GM10248 (cell line): Measurements from ENCODE around the gene FAIM2.
"Not testable (repeated sequence)": the region's sequence is repeated elsewhere in the genome, so short reads cannot be mapped to it uniquely, and the experiment has no call there.

ENCODE experiments used
- CTCF ChIA-PET: fragments of 300-600 bp; sonication (Branson Sonifier 250); formaldehyde crosslinking; extraction: SDS; loops from one replicate; lab custom pipeline; 2021; ENCODE audit warnings: antibody characterized with exemption; lab: Yijun Ruan, JAX
- POLR2A ChIA-PET: fragments of 350-650 bp; sonication (Branson Sonifier 250); formaldehyde crosslinking; extraction: SDS; loops from one replicate; lab custom pipeline; 2020; ENCODE audit warnings: antibody characterized with exemption; lab: Yijun Ruan, JAX
- DNase-seq: peaks from one replicate; pipeline ENCODE4 v3.0.0; 2012; ENCODE audit errors: extremely low spot score
- TF ChIP-seq, protein P1 (sequence below): IDR thresholded peaks from 2 replicates; pipeline ENCODE4 v1.5.1; 2012; ENCODE audit warnings: mild to moderate bottlenecking, low read depth; ENCODE audit errors: extremely low read depth, missing control alignments, control extremely low read depth

FAIM2 gene

DNA sequence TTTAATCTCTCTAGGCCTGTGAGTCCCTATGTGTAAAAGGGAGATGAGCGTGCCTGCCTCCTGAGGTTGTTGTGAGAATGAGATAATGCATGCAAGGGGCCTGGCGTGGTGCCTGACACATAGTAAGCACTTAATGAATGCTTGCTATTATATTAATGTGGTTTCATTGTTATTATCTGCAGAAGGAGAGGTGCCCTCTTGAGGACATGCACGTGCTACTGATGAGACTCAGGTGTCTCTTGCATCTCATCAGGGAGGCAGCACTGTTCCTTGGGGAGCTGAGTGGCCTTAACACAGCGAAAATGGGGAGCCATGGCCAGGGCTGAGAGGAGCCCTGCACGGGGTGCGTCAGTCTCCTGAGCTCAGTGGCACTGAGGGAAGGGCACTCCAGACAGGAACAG lies 30.9 kb downstream of the FAIM2 start:
- TF ChIP-seq, protein P1, sequence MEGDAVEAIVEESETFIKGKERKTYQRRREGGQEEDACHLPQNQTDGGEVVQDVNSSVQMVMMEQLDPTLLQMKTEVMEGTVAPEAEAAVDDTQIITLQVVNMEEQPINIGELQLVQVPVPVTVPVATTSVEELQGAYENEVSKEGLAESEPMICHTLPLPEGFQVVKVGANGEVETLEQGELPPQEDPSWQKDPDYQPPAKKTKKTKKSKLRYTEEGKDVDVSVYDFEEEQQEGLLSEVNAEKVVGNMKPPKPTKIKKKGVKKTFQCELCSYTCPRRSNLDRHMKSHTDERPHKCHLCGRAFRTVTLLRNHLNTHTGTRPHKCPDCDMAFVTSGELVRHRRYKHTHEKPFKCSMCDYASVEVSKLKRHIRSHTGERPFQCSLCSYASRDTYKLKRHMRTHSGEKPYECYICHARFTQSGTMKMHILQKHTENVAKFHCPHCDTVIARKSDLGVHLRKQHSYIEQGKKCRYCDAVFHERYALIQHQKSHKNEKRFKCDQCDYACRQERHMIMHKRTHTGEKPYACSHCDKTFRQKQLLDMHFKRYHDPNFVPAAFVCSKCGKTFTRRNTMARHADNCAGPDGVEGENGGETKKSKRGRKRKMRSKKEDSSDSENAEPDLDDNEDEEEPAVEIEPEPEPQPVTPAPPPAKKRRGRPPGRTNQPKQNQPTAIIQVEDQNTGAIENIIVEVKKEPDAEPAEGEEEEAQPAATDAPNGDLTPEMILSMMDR = no peak
- CTCF ChIA-PET = interaction anchor here (0.9 to 1.5 kb wide), 2 partner anchors 25 to 73 kb away, joined by 3 to 4 read pairs; no protein-coding TSS in a partner anchor
- POLR2A ChIA-PET = no interaction called here
- no peak for DNase-seq

DNA sequence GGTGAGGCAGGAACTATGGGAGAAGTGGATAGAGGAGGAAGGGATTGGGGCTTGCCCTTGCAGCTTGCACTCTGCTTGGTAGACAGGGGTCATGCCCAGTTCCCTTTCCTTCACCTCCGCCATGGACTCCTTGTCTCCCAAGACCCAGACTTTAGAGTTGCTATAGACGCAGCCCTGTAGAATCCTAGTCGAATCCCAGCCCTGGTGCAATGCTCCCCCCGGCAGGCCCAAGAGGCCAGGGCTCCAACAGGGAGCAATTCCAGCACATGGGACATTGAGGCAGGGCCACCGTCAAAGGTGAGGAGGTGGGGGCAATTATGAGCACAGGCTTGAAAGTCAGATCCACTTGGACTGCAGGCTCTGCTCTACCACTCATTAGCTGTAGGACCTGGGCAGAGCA lies 31.3 kb downstream of the FAIM2 start:
- TF ChIP-seq, protein P1 = no peak
- POLR2A ChIA-PET = no interaction called here
- CTCF ChIA-PET = interaction anchor here (0.7 to 1.6 kb wide), 4 partner anchors 16 to 95 kb away, joined by 3 to 4 read pairs (median 4); no protein-coding TSS in a partner anchor
- DNase-seq = no peak

DNA sequence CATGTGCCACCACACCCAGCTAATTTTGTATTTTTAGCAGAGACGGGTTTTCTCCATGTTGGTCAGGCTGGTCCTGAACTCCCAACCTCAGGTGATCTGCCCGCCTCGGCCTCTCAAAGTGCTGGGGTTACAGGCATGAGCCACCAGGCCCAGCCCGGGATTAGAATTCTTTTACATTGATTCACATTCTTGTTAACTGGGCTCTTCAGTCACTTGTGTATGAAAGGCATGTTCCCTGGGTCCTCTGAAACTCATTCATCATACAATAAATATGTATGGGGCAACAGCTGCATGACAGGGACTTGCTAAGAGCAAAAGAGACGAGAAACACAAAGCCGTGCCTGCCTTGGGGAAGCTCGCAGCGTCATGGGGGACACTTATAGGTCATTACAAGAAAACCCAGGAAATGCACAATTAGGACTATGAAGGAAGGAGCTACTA lies 31.9 kb downstream of the FAIM2 start:
- POLR2A ChIA-PET, DNase-seq: not testable (repeated sequence)
- CTCF ChIA-PET = interaction anchor here (0.7 to 1.6 kb wide), 4 partner anchors 15 to 95 kb away, joined by 3 to 4 read pairs (median 4); no protein-coding TSS in a partner anchor

- ChIA-PET POLR2A (no interaction called here), CTCF (interaction anchor here (1.6 kb wide), 1 partner anchor 15 kb away, joined by 4 read pairs; no protein-coding TSS in a partner anchor)
- no peak for DNase-seq
- TF ChIP-seq, protein P1 = no peak
These were observed 32.5 kb downstream of the FAIM2 start for GRCh38 chr12:49871263-49871561.

- ChIA-PET CTCF (interaction anchor here (1.6 to 1.7 kb wide), 2 partner anchors 14 to 96 kb away, joined by 3 to 4 read pairs; no protein-coding TSS in a partner anchor), POLR2A (no interaction called here)
- TF ChIP-seq, protein P1 = no peak
- DNase-seq = no peak
These were observed 33.0 kb downstream of the FAIM2 start for GRCh38 chr12:49870501-49871262.

- DNase-seq = no peak
- POLR2A ChIA-PET = interaction anchor here (0.6 kb wide), 1 partner anchor 299 kb away, joined by 3 read pairs; no protein-coding TSS in a partner anchor
- CTCF ChIA-PET = interaction anchor here (1.3 to 1.8 kb wide), 5 partner anchors 23 to 97 kb away, joined by 3 to 6 read pairs (median 4); no protein-coding TSS in a partner anchor
- TF ChIP-seq, protein P1 = no peak
These were observed 33.7 kb downstream of the FAIM2 start for GRCh38 chr12:49869816-49870500.
